ENCODE results near the gene P2RY14. TPM values are rescaled to one million over a fixed set of nuclear protein-coding genes. Genes with fewer than 3 reads are reported as not detected.

The P2RY14 gene
- total RNA-seq, 1 donor from 2014 or later = 0.11 TPM

- FAIRE-seq = peak; percentile 13
- TF ChIP-seq EZH2 (IDR thresholded peaks at IDR 0.05; ENCODE audit: insufficient read depth, low read length) = no peak
- TF ChIP-seq, protein P1, sequence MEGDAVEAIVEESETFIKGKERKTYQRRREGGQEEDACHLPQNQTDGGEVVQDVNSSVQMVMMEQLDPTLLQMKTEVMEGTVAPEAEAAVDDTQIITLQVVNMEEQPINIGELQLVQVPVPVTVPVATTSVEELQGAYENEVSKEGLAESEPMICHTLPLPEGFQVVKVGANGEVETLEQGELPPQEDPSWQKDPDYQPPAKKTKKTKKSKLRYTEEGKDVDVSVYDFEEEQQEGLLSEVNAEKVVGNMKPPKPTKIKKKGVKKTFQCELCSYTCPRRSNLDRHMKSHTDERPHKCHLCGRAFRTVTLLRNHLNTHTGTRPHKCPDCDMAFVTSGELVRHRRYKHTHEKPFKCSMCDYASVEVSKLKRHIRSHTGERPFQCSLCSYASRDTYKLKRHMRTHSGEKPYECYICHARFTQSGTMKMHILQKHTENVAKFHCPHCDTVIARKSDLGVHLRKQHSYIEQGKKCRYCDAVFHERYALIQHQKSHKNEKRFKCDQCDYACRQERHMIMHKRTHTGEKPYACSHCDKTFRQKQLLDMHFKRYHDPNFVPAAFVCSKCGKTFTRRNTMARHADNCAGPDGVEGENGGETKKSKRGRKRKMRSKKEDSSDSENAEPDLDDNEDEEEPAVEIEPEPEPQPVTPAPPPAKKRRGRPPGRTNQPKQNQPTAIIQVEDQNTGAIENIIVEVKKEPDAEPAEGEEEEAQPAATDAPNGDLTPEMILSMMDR (IDR thresholded peaks at IDR 0.05; ENCODE audit: insufficient read depth, low read depth, low read length) = no peak
- Histone ChIP-seq H3K4me1 (ENCODE audit: insufficient read depth, low read length) (peaks cover 12% of the 10 kb centered on the region), H3K27me3 (ENCODE audit: insufficient read depth, low read length) (no peaks in the 10 kb centered on the region), H3K36me3 (ENCODE audit: insufficient read depth, low read length) (no peaks in the 10 kb centered on the region), H3K27ac (ENCODE audit: low read depth, low read length) (peak overlapping the region; percentile 37), H3K9me3 (ENCODE audit: insufficient read depth, low read depth, low read length) (no peaks in the 10 kb centered on the region), H3K79me2 (ENCODE audit: insufficient read depth, low read length) (no peaks in the 10 kb centered on the region), H2AFZ (ENCODE audit: low read depth, low read length) (no peak overlapping the region), H3K4me3 (ENCODE audit: insufficient read depth, low read depth, low read length) (no peak overlapping the region), H3K9ac (ENCODE audit: low read length) (peak overlapping the region; percentile 28), H4K20me1 (ENCODE audit: insufficient read depth, low read length) (no peaks in the 10 kb centered on the region), H3K4me2 (ENCODE audit: low read length) (no peak overlapping the region)
- Mint-ChIP-seq H3K27ac (ENCODE audit: unreplicated experiment) (peak overlapping the region; percentile 16), H3K9me3 (ENCODE audit: unreplicated experiment) (no peaks in the 10 kb centered on the region), H3K36me3 (ENCODE audit: low read depth, unreplicated experiment) (no peaks in the 10 kb centered on the region), H3K27me3 (ENCODE audit: low read depth, unreplicated experiment) (no peaks in the 10 kb centered on the region), H3K4me1 (ENCODE audit: low read depth, unreplicated experiment) (peaks cover 11% of the 10 kb centered on the region), H3K4me3 (ENCODE audit: unreplicated experiment) (no peak overlapping the region)
- no peak for DNase-seq (ENCODE audit: low read depth)
Observed at GRCh38 chr3:151283387-151283786, 5.0 kb upstream of the P2RY14 start.

DNA sequence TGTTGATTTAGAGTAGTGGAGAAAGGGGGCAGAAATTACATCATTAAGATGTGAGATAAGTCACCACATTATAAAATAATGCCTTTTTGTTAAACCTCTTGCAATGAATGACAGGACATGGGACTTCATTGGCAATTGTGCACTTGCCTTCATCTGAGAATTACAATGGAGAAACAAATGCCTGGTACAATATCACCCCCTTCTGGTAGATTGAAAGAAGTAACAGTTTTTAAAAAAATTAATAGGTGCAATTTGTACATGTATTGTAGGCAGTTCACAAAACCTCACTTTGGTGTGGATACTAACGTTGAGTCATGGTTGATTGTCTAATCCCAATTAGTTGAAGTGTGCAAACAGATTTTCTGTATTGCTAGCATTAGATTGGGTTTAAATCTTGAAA lies 4.6 kb upstream of the P2RY14 start:
- Histone ChIP-seq H3K36me3 (ENCODE audit: insufficient read depth, low read length) (no peaks in the 10 kb centered on the region), H4K20me1 (ENCODE audit: insufficient read depth, low read length) (no peaks in the 10 kb centered on the region), H3K9ac (ENCODE audit: low read length) (peak overlapping the region; percentile 28), H2AFZ (ENCODE audit: low read depth, low read length) (no peak overlapping the region), H3K27me3 (ENCODE audit: insufficient read depth, low read length) (no peaks in the 10 kb centered on the region), H3K4me3 (ENCODE audit: insufficient read depth, low read depth, low read length) (no peak overlapping the region), H3K27ac (ENCODE audit: low read depth, low read length) (no peak overlapping the region), H3K4me2 (ENCODE audit: low read length) (no peak overlapping the region), H3K4me1 (ENCODE audit: insufficient read depth, low read length) (peaks cover 12% of the 10 kb centered on the region), H3K79me2 (ENCODE audit: insufficient read depth, low read length) (no peaks in the 10 kb centered on the region), H3K9me3 (ENCODE audit: insufficient read depth, low read depth, low read length) (no peaks in the 10 kb centered on the region)
- Mint-ChIP-seq H3K9me3 (ENCODE audit: unreplicated experiment) (no peaks in the 10 kb centered on the region), H3K27ac (ENCODE audit: unreplicated experiment) (no peak overlapping the region), H3K36me3 (ENCODE audit: low read depth, unreplicated experiment) (no peaks in the 10 kb centered on the region), H3K4me1 (ENCODE audit: low read depth, unreplicated experiment) (peaks cover 11% of the 10 kb centered on the region), H3K4me3 (ENCODE audit: unreplicated experiment) (no peak overlapping the region), H3K27me3 (ENCODE audit: low read depth, unreplicated experiment) (no peaks in the 10 kb centered on the region)
- DNase-seq (ENCODE audit: low read depth) (peak; percentile 35), FAIRE-seq (peak; percentile 70)
- TF ChIP-seq EZH2 (IDR thresholded peaks at IDR 0.05; ENCODE audit: insufficient read depth, low read length) = no peak
- TF ChIP-seq, protein P1 (IDR thresholded peaks at IDR 0.05; ENCODE audit: insufficient read depth, low read depth, low read length) = peak; percentile 64

GRCh38 chr3:151281671-151282324 lies 3.5 kb upstream of the P2RY14 start:
- no peak overlapping the region for H3K27ac Mint-ChIP-seq (ENCODE audit: unreplicated experiment)
- no peak for TF ChIP-seq EZH2 (IDR thresholded peaks at IDR 0.05; ENCODE audit: insufficient read depth, low read length)
- TF ChIP-seq, protein P1 (IDR thresholded peaks at IDR 0.05; ENCODE audit: insufficient read depth, low read depth, low read length) = no peak
- Histone ChIP-seq H3K27ac (ENCODE audit: low read depth, low read length) (peak overlapping the region; percentile 73), H3K9ac (ENCODE audit: low read length) (peak overlapping the region; percentile 53), H3K9me3 (ENCODE audit: insufficient read depth, low read depth, low read length) (no peaks in the 10 kb centered on the region), H3K4me3 (ENCODE audit: insufficient read depth, low read depth, low read length) (no peak overlapping the region), H3K27me3 (ENCODE audit: insufficient read depth, low read length) (no peaks in the 10 kb centered on the region), H3K36me3 (ENCODE audit: insufficient read depth, low read length) (no peaks in the 10 kb centered on the region), H4K20me1 (ENCODE audit: insufficient read depth, low read length) (no peaks in the 10 kb centered on the region), H3K4me2 (ENCODE audit: low read length) (peak overlapping the region; percentile 25), H2AFZ (ENCODE audit: low read depth, low read length) (no peak overlapping the region), H3K4me1 (ENCODE audit: insufficient read depth, low read length) (peaks cover 12% of the 10 kb centered on the region), H3K79me2 (ENCODE audit: insufficient read depth, low read length) (no peaks in the 10 kb centered on the region)
- no peaks in the 10 kb centered on the region for H3K36me3 Mint-ChIP-seq (ENCODE audit: low read depth, unreplicated experiment)
- FAIRE-seq = no peak
- peaks cover 11% of the 10 kb centered on the region for H3K4me1 Mint-ChIP-seq (ENCODE audit: low read depth, unreplicated experiment)
- peak; percentile 35 for DNase-seq (ENCODE audit: low read depth)
- no peak overlapping the region for H3K4me3 Mint-ChIP-seq (ENCODE audit: unreplicated experiment)
- H3K27me3 Mint-ChIP-seq (ENCODE audit: low read depth, unreplicated experiment) = no peaks in the 10 kb centered on the region
- H3K9me3 Mint-ChIP-seq (ENCODE audit: unreplicated experiment) = no peaks in the 10 kb centered on the region

Measured in astrocyte (in vitro differentiated cells and primary cell).